HG02610 (cell line): ENCODE results near the gene DAB2IP.

Experiments used
- ATAC-seq: cut with Tn5 transposase; IDR thresholded peaks from one replicate; pipeline ENCODE4 v1.9.1; 2021; ENCODE audit warnings: mild to moderate bottlenecking, moderate library complexity; ENCODE audit not compliant: unreplicated experiment

Gene DAB2IP

GRCh38 chr9:121755581-121755980, 104.1 kb downstream of the DAB2IP start:
- no peak for ATAC-seq

GRCh38 chr9:121756474-121757280, 105.2 kb downstream of the DAB2IP start:
- ATAC-seq, result no peak

- ATAC-seq, result no peak
Measured at GRCh38 chr9:121757281-121757585, 105.8 kb downstream of the DAB2IP start.

GRCh38 chr9:121758693-121759092, 107.3 kb downstream of the DAB2IP start:
- ATAC-seq, result no peak

DNA sequence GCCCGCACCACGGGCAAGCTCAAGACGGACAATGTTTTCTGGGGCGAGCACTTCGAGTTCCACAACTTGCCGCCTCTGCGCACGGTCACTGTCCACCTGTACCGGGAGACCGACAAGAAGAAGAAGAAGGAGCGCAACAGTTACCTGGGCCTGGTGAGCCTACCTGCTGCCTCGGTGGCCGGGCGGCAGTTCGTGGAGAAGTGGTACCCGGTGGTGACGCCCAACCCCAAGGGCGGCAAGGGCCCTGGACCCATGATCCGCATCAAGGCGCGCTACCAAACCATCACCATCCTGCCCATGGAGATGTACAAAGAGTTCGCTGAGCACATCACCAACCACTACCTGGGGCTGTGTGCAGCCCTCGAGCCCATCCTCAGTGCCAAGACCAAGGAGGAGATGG, 108.6 kb downstream of the DAB2IP start:
- no peak for ATAC-seq

- ATAC-seq, result no peak
Measured at GRCh38 chr9:121760571-121760970, 109.1 kb downstream of the DAB2IP start.

DNA sequence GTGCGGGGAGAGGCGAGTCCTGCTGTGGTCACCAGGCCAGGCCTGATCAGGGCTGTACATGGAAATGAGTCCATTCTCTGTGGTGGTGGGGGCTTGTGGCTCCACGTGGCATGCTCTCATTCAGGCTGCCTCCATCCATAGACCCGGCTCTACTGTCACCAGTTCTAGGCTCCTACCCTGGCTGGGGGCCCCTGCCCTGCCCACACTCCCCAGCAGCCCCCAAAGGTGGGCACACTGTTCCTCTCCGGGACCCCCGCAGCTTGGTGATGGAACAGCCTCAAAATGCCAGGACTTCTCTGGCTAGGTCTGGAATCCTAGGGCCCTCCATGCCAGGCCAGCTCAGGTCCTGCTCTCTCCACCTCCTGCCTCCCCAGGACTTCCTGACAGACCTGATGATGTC, 111.7 kb downstream of the DAB2IP start:
- no peak for ATAC-seq

DNA sequence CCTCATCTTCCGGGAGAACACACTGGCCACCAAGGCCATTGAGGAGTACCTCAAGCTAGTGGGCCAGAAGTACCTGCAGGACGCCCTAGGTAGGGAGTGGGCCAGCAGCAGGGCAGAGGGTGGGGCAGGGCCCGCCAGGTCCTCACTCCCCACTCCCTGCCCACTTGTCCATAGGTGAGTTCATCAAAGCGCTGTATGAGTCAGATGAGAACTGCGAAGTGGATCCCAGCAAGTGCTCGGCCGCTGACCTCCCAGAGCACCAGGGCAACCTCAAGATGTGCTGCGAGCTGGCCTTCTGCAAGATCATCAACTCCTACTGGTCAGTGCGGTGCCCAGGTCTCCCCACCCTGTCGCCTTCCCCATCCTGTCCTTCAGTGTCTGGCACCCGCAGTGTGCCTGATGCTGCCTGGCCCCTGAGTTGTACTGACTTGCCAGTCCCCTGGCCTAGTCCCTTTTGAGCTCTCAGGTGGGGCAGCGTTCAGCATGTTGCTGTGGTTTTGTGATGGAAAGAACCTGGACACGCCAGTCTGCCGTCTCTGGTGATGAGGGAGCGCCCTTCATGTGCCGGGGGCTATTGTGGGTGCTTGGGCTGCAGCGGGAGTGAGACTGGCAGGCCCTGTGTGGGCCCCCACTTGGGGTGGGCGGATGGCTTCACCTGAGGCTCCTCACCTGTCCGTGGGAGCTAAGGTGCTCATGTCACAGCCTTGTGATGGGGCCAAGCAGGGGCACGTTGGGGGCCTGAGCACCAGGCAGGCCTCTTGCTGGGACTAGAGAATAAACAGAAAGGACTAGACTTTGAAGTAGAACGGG, 112.3 kb downstream of the DAB2IP start:
- no peak for ATAC-seq

GRCh38 chr9:121764371-121764730, 112.9 kb downstream of the DAB2IP start:
- no peak for ATAC-seq

DNA sequence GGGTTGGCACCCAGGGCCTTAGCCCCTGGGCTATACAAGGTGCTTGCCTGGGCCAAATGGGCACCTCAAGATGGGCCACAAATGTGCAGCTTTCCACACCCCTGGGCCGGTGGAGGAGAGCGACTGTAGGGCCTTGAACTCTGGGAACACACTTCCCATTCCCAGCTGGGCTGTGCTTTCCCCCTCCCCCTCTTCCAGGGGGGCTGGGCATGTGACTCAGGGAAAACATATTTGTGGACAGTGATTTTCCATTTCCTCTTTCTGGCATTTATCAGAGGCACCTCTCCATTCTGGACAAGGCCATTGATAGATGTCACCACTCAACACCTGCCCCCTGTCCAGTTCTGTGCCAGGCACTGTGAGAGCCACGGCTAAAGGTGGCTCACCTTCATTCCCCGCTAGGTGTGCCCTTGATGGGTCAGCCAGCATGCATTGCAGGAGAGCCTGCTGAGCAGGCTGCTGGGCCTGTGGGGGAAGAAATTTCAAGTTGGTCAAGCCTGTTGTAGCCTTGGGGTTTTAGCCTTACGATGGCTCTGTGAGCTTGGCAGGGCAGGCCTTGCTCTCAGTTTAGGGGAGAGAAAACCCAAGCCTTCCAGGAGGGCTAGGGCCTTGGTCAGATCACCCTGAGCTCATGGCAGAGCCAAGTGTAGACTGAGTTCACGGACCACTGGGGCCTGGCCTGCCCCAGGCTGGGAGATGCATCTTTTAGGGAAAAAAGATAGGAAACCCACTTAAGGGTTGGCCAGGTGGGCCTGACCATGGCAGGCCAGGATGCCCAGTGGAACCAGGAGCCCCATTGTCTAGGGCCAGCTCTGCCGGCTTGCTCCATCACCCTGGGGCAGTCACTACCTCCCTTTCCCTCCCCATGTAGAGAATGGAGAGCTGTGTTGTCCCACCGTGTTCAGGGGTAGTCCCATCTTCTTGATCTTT, 113.9 kb downstream of the DAB2IP start:
- ATAC-seq, result no peak

DNA sequence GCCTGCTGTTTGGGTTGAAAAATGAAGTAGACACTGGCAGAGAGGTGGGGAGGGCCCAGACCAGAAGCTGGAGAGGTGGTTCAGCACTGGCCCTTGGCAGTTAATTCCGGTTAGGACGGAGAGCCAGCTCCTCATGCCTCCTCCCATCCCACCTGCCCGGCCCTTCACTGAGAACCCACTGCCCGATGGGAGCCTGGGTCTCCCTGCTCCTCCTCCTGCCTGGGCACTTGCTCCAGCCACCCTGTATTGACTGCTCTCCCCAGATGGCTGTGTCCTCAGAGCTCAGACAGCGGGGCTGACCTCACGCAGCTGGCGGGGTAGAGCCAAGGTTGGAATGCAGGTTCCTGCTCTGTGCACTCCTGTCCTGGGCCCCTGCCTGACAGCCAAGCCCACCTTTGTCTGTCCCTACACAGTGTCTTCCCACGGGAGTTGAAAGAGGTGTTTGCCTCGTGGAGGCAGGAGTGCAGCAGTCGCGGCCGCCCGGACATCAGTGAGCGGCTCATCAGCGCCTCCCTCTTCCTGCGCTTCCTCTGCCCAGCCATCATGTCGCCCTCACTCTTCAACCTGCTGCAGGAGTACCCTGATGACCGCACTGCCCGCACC, 114.7 kb downstream of the DAB2IP start:
- ATAC-seq, result no peak

DNA sequence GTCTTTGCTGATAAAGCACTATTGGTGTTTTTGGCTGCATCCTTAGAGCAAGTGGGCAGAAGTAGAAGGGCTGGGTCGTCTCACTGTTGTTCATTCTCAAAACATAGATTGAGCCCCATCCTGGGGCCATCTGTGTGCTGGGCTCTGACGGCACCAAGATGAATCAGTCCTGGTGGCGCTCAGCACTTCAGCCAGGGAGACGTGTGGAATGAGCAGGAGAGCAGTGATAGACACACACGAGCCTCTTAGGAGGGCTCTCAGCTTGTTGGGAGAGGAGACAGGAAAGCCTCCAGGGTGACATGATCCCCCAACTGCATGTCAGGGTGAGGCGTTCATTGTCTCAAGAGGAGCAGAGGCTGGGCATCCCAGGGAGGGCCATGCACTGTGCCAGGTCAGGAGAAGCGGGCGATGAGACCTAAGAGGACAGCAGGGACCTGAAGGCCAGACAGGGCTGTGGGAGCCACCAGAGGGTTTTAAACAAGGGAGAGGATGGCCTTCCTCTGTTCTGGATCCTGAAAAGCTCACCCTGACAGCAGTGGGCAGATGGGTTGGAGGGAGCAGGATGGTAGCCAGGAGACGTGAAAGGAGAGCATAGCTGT, 115.8 kb downstream of the DAB2IP start:
- ATAC-seq, result no peak

- ATAC-seq, result no peak
Measured at GRCh38 chr9:121768416-121769015, 117.1 kb downstream of the DAB2IP start.

DNA sequence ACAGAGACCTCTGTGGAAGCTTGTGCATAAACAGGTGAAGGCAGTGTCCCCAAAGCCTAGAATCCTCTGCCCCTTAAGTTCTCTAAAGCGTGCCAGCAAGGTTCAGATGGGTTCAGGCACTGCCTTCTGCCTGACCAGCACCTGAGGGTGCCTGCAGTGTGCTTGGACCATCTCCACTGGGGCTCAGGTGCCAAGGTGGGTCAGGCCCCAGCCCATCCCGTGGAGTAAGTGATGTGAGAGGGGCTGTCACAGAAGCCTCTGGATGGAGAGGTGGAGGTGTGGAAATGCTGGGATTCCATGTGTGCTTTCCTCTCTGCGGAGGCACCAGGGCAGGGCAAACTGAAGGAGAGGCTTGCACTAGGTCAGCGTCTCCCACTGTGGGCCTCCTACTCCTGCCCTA, 118.5 kb downstream of the DAB2IP start:
- ATAC-seq, result no peak

DNA sequence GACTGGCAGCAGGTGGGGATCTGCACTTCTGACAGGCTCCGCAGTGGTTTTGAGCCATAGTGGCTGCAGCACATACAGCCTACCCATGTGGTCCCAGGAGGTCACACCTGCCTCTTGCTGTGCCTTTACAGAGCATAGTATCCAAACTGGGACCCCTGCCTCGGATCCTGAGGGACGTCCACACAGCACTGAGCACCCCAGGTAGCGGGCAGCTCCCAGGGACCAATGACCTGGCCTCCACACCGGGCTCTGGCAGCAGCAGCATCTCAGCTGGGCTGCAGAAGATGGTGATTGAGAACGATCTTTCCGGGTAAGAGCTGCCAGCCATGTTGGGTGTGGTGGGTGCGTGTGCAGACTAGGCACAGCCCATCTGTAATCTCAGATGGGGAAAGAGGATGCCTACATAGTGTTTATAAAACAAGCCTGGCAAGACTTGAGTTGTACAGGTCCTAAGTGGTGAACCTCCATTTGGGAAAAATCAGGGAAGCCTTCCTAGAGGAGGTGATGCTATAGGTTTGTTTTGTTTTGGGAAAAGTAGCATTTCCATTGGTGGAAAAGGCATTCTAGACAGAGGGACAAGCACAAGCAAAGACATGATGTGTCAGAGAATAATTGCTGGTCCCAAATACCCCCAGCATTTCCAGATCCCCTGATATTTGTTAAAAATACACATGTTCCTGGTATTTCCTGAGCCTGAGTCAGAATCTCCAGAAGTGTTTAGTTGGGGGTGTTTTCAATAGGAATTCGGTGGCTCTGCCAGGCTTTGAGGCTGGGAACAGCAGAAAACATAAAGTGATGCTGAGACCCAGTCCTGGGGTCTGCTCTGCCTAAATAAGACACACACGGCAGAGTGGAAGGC, 119.2 kb downstream of the DAB2IP start:
- ATAC-seq, result no peak

DNA sequence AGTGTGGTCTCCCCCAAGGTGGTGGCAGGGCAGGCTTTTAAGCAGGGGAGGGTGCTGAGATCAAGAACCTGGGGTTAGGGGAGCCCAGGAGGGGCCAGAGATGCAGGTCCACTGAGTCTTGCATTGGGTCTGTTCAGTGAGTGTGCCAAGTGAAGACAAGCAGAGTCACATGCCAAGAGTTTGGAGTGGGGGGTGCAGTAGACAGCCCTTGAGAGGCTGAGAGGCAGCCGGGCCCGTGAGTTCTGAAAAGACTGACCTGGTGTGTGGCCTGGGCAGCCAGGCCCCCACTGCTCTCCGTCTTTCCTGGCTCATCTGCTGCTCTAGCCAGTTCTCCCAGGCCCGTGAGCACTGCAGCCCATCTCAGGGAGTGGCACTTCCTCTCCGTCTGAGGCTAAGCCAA, 120.0 kb downstream of the DAB2IP start:
- ATAC-seq, result no peak

DNA sequence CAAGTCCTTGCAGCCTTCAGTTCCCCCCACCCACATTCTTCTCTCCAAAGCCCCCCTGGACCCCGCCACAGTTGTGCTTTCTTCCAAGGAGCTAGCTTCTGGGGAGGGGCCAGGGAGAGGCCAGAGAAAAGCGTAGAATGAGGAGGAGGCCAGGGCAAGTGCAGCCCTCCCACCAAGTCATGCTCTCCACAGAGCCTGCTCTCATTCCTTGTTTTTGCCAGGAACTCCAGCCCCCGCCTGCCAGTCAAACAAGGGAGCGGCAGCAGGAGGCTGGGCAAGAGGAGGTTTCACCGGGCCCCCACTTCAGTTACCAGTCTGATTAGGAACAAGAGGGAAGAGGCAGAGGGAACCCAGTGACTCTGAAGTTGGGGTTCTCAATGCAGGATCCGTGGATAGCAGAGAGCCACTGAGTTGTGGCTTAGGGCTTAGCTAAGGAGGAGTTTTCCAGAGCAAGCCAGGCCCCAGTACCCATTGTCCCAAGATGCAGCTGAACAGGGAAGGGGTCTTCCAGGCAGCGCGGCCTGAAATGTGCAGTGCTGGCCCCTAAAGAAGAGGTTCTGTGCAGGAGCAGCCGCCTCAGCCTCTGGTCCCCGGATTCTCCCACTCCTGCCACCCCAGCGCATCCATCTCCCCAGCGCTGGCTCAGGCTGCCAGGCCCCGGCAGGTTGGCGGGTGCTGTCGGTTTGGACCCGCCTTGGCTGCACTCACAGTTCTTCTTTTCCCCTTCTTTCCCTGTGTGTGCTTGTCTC, 120.6 kb downstream of the DAB2IP start:
- ATAC-seq, result no peak

GRCh38 chr9:121772600-121773285, 121.3 kb downstream of the DAB2IP start:
- no peak for ATAC-seq
